Stimulated activated CD4-positive, alpha-beta T cell treated with anti-CD3 and anti-CD28 coated beads, Interleukin-4, amount 100 ng/mL, for 1 hour (primary cell): ENCODE data around the gene SCD5.

ENCODE experiments used
- DNase-seq: peaks from one replicate; pipeline ENCODE4 v3.0.0-alpha.2; 2020

SCD5 gene

DNA sequence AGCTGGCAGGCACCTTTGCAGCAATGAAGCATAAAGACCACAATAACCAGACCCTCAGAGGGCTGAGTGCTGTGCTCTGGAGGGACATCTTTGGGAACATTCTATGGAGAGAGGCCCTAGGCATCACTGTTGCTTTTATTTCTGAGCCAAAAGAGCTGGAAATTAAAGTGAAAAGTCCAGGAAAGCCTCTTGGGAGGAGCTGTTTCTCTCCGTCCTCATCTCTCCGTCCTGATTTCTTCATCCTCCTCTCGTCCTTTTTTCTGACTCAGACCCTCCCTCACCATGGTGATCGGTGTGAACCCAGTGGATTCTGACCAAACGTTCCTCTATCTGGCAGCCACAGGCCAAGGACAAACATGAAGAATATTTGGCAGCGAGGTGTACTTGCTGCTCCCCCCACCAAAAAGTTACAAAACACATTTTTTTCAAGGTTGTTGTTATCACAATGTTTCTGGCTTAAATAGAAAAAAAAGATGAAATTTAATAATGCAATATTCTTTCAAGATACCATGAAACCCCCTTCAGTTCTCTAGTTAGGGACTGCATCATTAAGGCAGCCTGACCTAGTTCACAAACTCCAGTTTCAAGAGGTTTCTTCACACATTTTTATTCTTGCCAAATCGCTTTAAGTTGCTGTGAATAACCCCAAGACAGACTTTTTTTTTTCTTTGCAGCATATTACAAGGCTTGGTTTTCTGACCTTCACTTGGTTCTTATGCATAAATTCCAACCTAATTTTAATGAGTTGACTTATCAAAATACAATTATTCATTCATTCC is 80.2 kb downstream of the SCD5 start:
- DNase-seq, result no peak

DNA sequence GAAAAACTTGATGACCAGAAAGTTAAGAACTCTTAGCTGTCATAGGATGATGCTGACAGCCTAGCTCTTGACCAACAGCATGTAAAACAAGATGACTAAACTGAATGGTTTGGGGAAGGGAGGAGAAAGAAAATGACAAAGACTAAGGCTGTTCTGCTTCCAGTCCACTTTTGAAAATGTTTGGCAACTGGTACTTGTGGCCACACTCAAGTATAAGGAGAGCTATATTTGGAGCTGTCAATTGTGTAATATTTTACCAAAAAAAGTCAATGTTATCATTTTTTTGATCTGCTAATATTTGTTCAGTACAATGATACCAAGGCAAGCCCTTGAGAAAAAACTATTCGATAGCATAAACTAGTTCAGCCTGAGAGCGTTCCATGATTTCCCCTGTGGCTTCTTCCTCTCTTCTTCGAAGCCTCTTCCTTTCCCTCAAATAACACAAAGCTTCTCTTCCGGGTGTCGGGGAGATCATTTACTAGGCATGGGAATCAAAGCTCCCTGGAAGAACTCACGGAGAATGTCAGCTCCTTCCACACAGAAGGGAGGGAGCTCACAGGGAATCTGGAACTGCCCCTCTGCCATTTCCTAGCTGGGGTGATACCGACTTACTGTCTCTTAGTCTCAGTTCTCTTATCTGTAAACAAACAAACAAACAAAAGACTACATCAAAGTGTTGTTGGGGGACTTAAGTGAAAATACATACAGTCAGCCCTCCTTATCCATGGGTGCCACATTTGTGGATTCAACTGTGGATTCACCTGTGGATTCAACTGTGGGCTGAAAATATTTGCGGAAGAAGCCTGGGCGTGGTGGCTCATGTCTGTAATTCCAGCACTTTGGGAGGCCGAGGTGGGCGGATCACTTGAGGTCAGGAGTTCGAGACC is 82.6 kb downstream of the SCD5 start:
- DNase-seq, result no peak

DNA sequence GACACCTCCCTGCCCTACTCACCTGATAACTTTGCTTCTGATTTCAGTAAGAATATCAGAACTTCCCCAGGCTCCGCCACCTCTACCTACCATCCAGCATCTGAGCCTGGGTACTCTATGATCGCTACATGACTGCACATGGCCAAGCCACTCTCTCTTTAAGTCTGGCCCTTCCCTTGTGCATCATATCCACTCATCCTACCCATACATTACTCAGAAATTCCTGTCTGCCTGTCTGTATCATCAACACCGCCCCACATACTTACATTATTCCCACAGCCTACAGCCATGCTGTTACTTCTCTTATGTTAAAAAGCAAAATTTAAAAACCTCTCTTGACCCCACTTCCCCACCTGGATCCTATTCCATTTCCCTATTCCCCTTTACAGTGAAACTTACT is 84.7 kb downstream of the SCD5 start:
- DNase-seq, result no peak

DNA sequence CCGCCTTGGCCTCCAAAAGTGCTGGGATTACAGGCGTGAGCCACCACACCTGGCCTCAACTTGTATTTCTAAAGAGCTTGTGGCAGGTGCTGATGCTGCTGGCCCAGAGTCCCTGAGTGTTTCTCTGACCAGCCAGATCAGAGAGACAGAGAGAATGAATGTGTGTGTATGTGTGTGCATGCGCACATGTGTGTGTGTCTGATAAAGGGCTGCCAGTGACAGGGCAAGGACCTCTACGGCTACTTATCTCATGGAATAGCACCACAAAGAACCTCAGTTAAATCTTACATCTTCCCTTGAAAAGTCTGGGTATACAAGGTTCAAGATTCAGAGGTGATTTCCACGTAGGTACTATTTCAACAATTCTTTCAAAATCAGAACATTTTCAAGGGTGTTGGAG is 86.0 kb downstream of the SCD5 start:
- no peak for DNase-seq

DNA sequence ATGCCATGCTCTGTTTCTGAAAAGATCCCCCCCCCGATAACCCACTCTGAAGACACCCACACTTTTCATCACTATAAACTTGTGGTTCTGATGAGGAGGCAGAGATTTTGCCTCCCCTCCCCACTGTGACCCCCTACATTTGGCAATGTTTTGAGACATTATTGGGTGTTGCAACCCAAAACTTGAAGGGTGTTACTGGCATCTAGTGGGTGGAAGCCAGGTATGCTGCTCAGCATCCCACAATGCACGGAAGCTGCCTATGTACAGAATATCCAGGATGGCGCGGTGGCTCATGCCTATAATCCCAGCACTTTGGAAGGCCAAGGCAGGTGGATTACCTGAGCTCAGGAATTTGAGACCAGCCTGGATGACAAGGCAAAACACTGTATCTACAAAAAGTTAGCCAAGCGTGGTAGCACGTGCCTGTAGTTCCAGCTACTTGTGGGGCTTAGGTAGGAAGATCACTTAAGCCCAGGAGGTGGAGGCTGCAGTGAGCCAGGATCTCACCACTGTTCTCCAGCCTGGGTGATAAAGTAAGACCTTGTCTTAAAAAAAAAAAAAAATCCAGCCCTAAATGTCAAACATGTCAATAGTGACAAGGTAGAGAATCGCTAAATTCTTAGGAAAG is 87.3 kb downstream of the SCD5 start:
- no peak for DNase-seq

DNA sequence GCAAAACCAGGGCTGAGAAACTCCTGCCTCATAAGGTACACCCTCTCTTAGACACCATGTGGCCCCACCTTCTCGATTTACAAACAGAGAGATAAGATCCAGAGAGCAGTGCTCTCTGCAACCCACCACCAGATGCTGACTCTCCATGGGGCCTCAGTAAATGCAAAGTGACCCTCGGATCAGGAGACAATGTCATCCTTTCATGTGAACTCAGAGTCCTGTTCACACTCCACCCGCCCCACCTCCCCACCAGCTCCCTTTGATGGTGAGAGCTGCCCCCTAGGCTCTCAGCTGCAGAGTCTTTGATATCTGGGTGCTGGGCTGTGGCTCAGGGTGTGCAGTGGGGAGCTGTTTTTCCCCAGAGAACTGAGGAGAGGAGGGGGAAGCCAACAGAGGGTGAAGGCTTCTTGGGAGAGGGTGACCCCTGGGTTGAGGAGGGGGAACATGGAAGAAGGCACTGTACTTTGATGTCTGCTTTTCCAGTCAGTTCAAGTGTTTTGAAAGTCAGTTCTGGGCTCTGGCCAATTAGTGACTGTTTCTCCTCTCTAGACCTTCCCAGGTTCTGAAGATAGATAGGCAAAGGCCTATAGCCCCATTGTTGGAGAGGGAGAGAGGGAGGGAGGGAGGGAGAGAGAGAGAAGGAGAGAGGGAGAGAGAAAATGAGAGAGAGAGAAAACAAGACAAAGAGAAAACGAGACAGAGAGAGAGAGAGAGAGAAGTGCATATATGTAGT is 88.2 kb downstream of the SCD5 start:
- DNase-seq, result no peak

DNA sequence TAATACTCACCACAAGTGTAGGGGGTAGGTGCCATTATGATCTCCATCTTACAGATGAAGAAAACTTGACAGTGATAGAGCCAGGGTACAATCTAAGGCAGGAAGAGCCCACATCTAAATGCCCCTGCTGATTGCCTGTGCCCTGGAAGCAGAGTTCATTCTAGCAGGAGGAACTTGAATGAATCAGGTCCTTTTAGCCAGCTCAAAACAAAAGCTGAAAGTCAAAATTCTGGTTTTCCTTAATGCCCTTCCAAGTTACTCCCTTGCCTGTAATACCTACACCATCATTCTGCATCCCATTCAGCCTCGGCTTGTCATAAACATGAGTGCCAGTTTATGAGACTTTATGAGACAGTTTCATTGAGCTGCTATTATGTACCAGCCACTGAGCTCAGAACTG is 89.6 kb downstream of the SCD5 start:
- DNase-seq, result no peak

DNA sequence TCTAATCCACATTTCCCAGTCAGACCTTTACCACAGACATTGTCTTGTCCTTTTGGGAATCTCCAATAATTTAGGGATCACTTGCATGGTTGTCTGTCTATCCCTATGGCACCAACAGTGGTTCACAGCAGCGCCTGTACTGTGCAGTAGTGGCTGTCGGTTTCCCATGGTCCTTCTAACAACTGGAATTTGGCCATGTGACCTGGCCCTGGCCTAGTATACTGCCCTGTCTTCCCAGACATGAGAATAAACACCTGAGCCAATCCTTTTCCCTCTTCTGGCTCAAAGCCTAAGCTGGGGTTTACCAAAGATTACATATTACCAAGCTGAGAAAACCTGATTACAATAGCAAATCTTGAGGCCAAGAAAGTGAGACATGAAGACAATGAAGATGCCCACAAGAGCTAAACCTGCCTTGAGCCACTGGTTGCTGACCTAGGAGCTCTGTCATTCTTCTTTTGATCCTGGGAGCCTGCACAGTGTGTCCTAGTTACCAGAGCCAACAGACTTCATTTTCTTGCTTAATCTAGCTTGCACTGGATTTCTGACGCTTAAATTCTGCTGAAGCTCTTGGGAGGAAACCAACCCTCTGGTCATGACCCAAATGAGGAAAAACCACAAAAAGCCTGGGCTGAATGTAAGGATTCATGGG is 92.1 kb downstream of the SCD5 start:
- DNase-seq, result no peak

DNA sequence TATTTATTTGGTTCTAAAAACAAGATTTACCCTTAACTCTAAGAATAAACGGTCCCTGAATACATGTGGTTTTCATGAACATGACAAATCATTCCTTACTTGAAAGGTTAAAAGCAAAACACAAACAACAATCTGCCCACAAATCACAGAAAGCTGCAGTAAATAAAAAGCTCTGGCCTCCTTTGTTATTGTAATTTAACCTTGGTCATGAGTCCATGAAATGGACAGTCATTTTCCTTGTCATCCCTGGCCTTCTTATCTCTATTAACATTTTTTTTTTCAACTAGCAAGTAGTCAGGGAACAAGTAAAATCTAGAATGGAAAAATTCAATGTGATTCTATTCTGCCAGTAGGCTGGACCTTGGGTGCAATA is 92.7 kb downstream of the SCD5 start:
- DNase-seq, result no peak

DNA sequence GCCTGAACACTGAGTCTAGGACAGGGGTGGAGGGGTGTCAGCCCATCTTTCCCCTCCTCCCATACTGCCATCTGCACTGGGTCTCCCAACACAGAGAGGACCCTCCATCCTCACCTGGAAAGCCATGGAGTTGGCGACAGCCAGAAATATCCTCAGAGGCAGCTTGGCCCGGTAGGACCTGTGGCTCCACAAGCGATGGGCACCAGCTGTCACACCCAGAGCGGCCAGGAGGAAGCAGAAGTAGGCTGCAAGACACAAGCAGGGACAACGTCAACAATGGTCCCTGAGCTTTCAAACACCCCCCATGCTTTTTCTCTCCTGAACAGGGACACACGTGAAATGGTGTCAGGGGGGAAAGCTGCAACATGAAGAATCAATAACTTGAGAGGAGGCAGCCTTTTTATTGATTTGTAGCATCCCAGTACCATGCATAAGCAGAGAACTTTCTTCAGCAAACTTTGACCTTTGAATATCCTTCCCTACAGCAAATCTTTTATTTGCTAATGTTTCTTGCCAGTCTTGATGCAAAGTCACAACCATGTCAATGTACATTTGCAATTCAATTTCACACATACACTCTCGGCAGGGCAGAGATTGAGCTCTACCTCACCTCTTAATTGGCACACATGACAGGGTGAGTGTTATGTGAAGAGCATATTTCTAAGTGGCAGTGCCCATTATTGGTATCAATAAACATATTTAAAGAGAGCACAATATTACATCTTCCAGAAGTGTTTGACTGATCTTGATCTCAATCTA is 93.2 kb downstream of the SCD5 start:
- DNase-seq, result no peak

DNA sequence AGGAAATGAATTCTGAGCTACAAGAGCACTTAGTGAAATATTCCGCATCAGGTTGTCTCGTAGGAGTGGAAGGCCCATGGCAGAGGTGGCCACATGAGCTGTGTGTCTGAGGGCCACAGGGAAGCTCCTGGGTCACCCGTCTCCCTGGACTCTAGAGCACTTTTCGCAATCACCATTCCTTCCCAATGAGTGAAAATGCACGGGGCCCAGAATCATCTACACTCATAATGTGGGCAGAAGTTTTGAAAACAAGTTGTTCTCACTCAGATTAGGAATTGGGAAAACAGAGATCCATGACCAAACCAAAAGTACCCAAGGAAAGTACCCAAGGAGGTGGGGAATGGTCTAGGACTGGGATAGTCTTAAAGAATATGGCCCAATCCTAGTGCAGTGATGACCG is 94.4 kb downstream of the SCD5 start:
- no peak for DNase-seq

DNA sequence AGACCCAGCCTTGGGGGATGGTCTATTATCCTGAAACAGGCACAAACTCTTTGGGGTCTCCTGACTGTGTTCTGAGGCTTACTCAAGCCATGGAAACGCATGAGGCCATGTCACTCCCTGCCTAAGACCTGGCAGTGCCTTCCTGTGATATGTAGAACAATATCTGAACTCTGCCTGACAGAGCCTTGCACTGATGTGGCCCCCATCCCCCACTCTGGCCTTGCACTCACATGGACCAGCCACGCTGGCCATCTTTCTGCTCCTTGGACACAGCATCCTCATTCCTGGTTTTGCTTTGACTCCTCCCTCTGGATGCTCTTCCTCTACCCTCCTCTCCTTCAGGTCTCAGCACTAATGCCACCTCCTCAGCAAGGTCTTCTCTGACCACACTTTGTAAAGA is 100.2 kb downstream of the SCD5 start:
- no peak for DNase-seq

DNA sequence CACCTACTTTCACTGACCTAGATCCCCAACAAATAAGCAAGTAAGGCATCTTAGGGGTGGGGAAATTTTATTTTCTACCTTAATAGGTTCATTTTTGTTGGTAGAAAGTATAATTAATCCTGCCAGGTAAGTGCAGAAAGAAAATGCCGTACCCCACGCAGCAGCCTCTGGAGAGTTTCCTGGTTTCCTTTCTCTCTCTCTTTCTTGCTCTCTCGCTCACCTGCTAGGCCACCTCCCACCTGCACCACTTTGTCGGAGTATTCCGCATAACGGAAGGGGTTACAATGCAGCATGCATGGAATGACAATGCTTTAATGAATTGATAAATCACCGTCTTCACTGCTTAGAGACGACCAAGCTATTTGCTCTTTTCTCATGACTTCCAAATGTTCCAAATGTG is 101.0 kb downstream of the SCD5 start:
- DNase-seq, result no peak

DNA sequence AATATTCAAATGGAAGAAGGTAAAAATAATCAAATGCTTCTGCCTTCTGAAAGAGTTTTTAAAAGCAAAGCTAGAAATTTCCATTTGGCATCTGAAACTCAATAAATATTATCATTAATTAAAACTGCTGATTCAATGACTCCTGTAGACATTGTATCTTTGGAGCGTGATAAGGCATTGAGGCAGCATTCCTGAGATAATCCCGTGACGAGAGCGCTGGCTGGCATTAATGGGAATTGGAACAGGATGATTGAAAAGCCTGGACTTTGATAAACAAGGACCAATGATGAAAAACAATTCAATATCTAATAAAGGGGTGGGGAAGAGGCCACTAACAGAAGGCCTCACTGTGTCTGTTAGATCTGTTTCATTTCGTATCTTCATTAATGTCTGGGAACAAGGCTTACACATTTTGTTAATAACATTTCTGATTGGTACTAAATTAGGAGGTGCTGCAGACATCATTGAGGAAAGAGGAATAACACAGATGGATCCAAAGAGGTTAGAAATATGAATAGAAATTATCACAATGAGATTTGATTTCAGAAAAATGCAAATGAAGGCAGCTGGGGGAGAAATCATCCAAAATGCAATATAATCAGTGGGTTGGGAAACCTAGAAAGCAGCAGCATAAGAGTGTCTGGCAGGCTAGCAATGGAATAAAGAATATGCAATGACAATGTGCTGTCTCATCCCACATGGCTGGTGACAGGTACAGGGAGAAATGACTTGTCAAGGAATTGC is 102.3 kb downstream of the SCD5 start:
- no peak for DNase-seq

DNA sequence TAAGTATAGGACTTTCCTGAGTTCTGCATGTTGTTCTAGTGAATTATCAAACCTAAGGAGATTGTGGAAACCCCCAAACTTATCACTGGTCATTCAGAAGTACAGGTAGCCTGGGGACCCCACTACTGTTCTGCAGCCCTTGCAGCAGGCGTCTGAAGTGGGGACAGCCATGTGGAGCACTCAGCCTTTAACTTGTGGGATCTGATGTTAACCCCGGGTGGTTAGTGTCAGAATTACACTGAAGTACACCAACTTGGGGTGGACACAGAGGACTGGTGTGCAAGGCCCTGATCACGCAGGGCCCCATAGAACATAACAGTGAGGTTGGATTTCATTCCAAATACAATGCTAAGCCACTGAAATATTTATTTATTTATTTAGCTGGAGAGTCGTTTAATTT is 103.7 kb downstream of the SCD5 start:
- DNase-seq, result no peak

DNA sequence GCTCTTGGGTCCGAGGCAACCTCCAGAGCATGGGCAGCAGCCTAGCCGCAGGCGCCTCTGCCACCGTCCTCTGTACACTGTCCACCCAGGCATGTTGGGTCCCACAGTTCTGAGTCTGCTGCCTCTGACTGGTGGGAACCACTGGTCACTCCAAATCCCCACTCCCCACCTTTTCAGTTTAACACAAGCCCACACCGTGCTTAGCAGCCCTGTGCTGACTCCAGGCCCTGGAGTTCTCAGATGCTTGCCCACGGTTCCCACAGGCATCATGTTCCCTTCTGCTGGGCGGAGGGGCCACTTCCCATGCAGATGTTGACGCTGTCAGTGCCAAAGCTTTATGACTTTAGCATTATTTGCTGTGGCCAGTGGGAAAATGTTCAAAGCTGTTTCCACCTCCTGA is 104.5 kb downstream of the SCD5 start:
- DNase-seq, result no peak

DNA sequence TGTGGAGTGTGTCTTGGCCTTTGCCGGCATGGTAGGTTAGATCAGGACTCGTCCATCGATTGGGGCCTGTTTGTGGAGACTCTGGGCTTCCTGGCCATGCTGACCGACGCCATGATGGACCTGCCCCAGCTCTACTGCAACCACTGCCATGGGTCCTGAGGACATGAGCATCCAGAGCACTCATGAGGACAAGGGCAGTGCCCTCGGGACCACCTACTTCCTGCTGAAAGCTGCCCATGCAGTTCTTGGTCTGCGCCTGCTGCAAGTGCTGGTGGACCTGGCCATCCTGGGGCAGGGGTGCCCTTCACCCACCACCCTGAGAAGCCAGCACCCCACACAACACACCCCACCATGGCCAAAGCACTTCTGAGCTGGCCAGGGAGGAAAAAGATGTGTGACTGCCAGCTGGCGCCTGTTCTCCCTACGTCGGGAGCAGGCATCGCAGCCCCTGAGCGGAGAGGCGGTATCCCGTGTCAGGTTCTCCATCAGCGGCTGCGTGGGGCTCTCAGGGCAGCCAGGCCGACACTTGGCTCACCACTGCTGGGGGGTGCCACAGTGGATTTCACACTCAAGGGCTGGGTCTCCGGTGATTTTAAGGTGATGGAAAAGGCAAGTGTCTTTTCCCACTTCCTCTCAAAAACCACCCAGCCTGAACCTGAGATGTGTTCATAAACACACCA is 106.4 kb downstream of the SCD5 start:
- DNase-seq, result no peak

DNA sequence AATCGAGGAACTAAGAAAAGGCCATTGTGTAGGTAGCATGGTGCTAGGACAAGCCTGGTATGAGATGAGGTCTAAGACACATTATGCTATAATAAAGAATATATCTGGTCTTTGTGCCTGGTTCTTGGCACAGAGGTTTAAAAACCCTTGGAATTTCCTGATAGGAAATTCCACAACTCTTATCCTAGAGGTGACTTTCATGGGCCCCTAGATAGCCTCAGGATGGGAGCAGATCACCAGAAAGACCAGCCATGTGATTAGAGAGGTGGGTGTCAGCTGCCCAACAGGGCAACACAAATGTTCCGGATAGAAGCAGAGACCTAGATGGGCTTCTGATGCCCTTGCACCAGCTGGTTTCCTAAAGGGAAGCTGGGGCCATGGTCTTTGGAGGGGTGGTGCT is 107.2 kb downstream of the SCD5 start:
- DNase-seq, result no peak

DNA sequence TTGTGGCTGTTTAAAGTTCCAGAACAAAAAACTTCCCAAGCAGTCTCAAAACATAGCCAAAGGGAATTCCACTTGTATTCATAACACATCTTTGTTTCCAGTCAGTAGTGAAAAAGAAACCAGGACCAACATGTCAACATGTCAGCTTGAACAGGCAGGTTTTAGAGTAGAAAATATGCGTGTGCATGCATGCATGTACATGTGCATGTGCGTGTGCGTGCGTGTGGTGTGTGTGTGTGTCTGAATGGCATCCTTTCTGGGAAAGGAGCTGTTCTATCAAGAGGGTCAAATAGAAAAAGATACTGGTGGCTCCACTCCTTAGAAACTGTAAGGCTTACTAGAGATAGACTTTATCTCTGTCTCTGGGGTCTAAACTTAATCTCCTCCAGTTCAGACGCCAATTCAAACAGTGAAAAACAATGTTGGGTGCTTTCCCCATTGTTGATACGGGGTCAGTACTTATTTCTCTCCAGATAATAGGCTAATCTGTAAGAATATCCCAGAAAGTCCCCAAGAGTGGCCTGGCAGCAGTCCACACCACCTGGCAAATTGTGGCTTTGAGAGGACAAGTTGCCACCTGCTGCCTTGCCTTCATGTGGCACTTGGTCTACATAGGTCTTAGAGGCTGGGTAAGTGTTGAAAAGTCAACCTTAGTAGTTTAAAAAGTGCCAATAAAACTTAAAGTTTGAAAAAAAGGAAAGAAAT is 110.4 kb downstream of the SCD5 start:
- no peak for DNase-seq

DNA sequence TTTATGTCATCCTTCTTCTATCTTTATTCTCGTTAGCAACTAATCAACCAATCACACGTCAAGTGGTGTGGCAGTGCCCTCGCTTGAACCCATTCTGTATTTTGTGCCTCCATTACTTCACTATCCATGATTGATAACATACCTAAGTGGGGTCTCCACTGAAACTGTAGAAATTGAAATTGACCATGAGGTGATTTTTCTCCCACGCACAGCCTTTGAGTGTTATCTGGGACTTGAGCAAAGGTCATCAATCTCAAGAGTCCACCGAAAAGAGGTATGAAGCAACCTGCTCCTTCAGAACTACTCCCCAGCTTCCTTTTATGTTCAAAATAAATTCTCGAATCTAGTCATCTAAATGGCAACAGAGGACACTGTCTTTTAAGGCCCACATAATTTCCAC is 111.1 kb downstream of the SCD5 start:
- no peak for DNase-seq
